ENCODE data around the gene ERICH6.

The ERICH6 gene

DNA sequence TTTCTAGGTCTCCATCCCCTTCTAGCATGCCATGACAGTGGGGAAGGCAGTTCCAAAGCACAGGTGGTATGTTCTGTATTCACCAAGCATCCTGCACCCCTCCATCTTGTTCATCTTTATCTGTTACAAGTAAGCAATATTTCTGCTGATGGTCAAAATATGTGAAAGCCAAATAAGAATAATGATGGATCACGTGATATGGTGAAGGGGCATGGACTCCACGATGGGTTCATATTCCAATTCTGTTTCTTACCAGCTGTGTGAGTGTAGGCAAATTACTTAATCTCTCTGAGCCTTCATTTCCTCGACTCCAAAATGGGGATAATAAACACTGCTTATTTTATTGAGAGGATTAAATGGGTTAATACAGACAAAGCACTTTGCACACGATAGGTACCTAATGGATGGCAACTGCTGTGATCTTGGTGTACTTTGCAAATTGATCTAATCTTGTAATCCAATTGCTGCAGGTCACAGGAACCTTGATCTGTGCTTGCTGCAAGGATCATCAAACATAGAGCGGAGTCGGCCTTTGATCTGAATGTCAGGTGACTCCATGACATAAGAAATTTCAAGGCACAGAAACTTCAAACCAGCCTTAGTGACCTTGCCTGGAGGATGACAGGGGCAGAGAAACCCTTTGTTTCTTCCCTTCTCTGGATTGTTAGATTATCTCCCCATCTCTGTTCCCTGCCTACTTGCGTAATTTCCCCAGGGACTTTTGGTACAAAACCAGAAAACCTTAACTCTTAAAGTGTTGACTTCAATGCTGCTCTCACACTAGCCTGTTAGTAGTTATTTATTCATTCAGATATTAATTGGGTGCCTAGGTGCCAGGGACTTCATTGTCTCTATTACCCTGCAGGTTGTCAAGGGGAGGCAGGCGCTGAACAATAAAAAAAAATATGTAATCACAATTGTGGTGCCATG, 33.4 kb upstream of the ERICH6 start:
- DNase-seq = no peak

DNA sequence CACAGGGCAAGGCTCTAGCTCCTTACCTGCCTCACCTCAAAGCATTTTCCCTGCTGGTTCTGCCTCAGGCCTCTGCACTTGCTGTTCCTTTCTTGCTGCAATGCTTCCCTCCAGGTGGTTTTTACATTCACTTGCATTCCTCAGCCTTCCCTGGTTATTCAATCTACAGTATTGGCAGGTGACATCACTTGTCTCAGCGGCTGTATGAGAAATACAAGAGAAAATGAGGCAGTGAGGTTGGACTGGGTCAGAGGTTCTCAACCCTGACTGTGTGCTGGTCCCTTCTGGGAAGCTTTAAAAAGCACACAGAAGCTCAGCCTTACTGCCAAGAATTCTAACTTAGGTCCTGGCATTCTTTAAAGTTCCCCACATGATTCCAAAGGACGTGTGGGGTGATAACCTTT, 32.6 kb upstream of the ERICH6 start:
- no peak for DNase-seq

GRCh38 chr3:150734795-150735119, 31.0 kb upstream of the ERICH6 start:
- DNase-seq = no peak

DNA sequence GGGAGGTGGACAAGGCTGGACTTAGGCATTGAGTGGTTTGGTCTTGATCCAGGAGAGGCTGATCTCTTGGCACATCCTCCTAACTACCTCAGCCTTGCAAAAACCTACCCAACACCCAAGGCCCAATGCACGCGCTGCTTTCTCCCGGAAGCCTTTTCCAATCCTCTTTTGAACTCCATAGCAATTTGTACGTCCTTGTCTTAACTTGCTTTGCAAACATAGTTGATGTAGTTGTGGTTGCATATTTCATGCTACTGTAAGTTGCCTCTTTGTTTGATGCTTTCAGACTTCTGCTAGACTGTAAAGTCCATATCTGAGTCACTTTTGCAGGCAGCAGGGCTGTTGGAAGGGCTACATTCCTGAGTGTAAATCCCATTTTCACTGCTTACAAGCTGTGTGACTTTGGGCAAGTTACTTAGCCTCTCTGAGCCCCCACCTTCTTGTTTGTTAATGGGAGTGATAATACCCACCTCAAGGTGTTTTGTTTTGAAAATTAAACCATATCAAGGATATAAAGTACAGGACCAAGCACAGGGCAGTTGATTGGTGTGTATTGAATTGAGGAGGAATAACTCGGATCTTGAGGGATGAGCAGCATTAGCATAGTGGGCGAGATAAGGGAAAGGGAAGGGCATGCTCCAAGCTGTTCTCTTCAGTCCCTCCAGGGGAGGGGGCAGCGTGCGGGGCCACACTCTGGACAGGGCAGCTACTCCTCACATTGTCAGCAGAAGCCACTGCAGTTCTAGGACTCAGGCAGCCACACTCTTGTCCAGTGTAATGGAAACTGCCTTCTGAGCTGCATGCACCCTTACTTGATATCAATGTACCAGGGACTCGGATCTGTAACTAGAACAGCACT, 30.4 kb upstream of the ERICH6 start:
- DNase-seq = no peak

DNA sequence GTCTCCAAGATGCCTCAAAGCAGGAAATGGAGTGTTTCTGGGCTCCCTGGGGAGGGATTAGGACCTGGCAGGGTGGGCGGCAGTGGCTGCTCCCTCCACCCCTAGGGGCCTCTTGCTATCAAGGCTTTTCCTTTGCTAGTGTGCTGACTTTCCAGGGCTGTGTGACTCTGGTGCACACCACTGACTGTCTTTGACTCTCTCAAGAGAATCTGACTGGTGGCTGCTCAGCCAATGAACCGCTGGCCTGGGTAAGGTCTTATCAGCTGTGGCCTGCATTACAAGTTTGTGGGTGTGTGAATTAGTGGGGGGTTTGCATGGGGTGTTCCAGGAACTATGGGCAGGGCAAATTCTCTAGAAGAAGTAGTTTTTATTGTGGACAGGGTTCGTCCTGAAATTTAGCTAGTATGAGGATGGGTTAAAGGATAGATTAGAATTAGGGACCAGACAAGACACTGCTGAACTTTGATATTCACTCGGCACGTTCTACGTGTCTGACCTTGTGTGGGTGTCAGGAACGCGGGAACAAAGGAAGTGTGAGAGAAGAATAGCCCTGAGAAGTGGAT, 29.7 kb upstream of the ERICH6 start:
- no peak for DNase-seq

GRCh38 chr3:150729682-150730360, 26.1 kb upstream of the ERICH6 start:
- no peak for DNase-seq

- DNase-seq = no peak
These were observed 24.2 kb upstream of the ERICH6 start for GRCh38 chr3:150727653-150728502.

GRCh38 chr3:150725548-150725947, 21.8 kb upstream of the ERICH6 start:
- DNase-seq = no peak

DNA sequence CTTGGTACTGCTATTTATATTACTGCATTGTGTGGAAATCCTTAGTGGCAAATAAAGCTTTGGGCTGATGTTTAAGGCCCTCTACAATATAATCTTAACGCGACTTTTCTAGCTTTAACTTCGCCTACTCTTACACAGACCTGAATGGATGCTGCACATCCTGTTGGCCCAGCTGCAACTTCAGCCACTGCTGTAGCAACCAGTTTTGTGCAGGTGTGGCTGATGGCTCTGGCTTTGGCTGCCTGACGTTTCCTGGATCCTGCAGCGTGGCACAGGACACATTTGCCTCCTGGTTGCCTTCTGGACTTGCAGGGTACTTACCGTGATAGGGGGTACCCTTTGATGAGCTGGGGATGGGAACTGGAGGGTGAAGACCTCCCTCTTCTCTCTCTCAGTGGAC, 20.2 kb upstream of the ERICH6 start:
- DNase-seq = no peak

DNA sequence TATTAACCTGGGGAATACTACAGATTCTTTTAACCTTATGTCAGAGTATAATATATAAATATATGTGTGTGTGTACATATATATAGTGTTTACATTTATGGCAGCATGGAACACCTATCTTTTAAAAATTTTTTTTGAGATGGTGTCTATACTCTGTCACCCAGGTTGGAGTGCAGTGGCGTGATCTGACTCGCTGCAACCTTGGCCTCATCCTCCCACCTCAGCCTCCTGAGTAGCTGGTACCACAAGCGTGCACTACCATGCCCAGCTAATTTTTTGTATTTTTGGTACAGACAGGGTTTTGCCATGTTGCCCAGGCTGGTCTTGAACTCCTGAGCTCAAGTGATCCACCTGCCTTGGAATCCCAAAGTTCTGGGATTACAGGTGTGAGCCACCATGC, 18.5 kb upstream of the ERICH6 start:
- DNase-seq = no peak

- no peak for DNase-seq
These were observed 17.8 kb upstream of the ERICH6 start for GRCh38 chr3:150721285-150722130.

DNA sequence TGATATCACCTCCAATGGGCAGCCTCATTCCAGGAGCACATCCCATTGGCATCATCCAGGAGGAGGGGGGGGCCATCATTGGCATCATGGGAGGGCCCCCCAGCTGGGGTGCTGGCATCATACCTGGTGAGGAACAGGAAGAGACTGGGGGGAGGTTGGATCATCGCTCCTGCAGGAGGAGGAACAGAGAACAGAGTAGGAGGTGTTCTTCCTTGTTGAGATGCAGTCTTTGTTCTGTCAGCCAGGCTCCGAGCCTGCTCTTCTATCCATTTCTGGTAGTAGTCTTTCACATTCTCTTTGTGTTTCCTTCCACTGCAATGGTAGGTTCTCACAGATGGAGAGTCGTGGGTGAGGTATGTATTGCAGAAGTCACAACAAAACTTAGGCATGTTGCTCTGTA, 16.7 kb upstream of the ERICH6 start:
- DNase-seq = no peak

DNA sequence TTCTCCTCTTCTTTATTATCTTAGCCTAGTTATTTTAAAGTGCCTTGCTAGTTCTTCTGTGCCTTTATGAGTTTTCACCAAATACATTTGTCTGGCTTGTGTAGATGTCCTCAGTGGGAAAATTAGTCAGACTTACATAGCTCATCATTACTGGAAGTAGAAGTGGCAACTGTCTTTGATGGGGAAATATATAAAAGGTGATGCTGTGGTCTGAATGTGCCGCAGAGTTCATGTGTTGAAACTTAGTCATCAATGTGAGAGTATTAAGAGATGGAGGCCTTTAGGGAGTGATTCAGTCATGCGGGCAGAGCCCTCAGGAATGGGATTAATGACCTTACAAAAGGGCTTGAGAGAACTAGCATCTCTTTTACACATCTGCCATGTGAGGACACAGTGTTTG, 6.4 kb upstream of the ERICH6 start:
- DNase-seq = no peak

GRCh38 chr3:150703299-150703755, 393 bp downstream of the ERICH6 start:
- peak; percentile 29 for DNase-seq

- DNase-seq = no peak
These were observed 4.6 kb downstream of the ERICH6 start for GRCh38 chr3:150699068-150699639.

GRCh38 chr3:150697646-150698045, 6.1 kb downstream of the ERICH6 start:
- no peak for DNase-seq

- DNase-seq = no peak
These were observed 12.2 kb downstream of the ERICH6 start for GRCh38 chr3:150691414-150692040.

GRCh38 chr3:150687613-150688012, 16.1 kb downstream of the ERICH6 start:
- no peak for DNase-seq

GRCh38 chr3:150682824-150683223, 20.9 kb downstream of the ERICH6 start:
- DNase-seq = no peak

- no peak for DNase-seq
These were observed 21.4 kb downstream of the ERICH6 start for GRCh38 chr3:150682279-150682678.
